GM12873 (cell line): Measurements from ENCODE around the gene GAS2L3.

Source experiments
- CTCF ChIP-seq: IDR thresholded peaks from 2 replicates; pipeline ENCODE4 v1.5.1; 2012; ENCODE audit warnings: low read depth, mild to moderate bottlenecking, moderate library complexity, low read length, control low read depth; ENCODE audit not compliant: insufficient read depth; ENCODE audit errors: missing control alignments

Gene GAS2L3

GRCh38 chr12:100564090-100564489 is 9.4 kb upstream of the GAS2L3 start:
- no peak for TF ChIP-seq CTCF

- TF ChIP-seq CTCF = no peak
Measured at GRCh38 chr12:100564905-100565467, 8.5 kb upstream of the GAS2L3 start.

- TF ChIP-seq CTCF = no peak
Measured at GRCh38 chr12:100565987-100566545, 7.4 kb upstream of the GAS2L3 start.

- TF ChIP-seq CTCF = no peak
Measured at GRCh38 chr12:100566887-100567637, 6.4 kb upstream of the GAS2L3 start.

GRCh38 chr12:100567945-100568344 is 5.5 kb upstream of the GAS2L3 start:
- no peak for TF ChIP-seq CTCF

GRCh38 chr12:100572184-100572583 is 1.3 kb upstream of the GAS2L3 start:
- no peak for TF ChIP-seq CTCF

GRCh38 chr12:100574187-100575074 is 947 bp downstream of the GAS2L3 start:
- no peak for TF ChIP-seq CTCF
